Measurements from ENCODE around the gene MVB12B.

Gene MVB12B

DNA sequence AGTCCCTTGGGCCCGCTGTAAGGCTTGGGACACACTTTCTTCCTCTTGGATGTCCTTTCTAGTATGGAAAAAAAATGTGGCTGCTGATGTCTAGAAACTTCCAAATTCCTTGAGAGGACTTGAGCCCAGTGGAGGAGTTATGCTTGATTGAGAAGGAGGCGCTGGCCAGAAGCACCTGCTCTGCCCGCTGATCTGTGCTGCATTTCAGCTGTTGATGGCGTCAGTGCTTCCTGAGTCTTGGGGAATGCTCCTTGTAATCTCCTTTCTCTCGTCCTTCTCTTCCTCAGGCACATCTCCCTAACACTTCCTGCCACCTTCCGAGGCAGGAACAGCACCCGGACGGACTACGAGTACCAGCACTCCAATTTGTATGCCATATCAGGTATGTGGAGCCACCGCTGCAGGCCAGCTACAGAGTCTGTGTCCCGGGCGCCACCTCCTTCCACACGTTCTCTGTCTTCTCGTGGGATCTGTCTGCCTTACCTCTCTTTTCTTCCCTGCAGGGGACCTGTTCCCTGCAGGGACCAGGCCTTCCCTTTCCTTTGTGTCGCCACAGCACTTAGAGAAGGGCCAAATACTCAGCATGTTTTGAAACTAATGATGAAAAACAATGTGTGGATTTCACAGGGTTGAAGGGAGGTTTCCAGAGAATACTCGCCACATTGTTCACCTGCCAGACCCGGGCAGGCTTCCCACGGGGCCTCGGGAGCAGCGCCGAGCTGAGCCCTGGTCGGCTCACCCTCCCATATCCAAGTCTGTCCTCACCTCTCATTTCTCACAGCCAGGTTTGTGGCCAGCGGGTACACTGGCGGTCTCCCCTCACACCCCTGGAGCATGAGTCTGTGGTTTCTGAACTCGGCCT lies 95.2 kb downstream of the MVB12B start:
- DNase-seq (ENCODE audit: insufficient read length, low spot score) (no peak), FAIRE-seq (no peak)

DNA sequence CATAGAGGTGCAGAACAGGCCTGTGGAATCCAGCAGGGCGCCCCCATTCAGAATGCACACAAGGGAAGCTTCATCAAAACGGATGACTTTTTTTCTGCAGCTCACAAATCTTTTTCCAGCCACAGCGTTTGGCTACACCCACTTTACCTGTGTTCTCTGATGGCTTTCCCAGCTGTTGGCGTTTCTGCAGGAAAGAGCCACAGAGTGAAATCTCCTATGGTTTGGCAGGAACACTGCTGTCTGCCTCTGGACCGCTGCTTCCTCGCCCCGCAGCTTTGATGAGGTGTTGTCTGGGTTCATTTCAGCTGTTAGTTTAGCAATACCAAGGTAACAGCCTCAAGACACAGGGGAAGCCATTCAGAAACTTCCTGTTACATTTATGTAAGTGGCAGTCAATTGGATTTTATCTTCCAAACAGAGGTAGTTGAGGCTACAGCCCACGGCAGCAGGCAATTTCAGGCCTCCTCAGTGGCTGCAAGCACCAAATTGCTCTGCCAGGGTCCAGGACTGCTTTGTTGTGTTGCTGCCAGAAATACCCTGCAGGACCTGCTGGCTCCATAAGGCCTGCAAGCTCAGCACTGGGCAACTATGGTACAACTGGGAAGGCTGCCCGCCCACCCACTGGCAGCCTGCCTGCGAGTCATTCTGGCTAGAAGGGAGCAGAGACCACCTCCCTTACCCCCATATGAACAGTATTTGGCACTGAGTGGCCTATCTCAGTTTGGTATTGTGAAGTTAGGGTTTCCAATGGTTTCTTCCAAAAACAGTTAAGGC lies 96.7 kb downstream of the MVB12B start:
- DNase-seq (ENCODE audit: insufficient read length, low spot score) = no peak

DNA sequence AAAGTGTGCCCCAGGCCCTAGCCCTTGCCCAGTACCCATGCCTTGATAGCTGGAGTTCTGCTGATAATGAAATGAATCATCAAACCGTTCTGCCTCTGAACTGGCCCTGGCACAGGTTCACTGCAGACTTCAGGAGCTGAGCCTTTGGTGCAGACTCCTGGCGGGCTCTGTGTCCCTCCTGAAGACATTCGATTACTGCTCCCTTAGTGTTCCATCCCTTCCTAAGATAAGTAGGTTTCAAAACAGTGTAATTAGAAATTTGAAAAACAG lies 97.2 kb downstream of the MVB12B start:
- DNase-seq (ENCODE audit: insufficient read length, low spot score) (no peak), FAIRE-seq (no peak)

More for the DNA sequence above, 96.7 kb downstream of the MVB12B start:
- no peak for FAIRE-seq

DNA sequence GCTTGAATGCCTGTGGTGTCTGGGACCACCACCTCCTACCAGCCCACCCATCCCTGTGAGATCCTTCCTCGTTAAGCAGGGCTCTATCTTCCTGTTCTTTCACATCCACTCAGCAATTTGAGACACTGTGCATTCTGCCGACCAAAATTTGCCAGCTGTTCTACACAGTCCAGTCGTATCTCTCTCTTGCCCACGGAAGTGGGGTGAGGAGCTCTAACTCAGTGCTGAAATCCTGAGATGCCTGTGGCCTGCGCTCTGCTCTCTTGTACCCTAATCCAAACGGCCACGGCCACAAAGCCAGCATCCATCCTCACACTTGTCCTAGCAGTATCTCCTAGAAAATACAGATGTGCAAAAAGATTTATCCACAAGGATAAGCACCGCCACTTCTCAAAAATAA lies 97.9 kb downstream of the MVB12B start:
- no peak for DNase-seq (ENCODE audit: insufficient read length, low spot score)
- FAIRE-seq = no peak

DNA sequence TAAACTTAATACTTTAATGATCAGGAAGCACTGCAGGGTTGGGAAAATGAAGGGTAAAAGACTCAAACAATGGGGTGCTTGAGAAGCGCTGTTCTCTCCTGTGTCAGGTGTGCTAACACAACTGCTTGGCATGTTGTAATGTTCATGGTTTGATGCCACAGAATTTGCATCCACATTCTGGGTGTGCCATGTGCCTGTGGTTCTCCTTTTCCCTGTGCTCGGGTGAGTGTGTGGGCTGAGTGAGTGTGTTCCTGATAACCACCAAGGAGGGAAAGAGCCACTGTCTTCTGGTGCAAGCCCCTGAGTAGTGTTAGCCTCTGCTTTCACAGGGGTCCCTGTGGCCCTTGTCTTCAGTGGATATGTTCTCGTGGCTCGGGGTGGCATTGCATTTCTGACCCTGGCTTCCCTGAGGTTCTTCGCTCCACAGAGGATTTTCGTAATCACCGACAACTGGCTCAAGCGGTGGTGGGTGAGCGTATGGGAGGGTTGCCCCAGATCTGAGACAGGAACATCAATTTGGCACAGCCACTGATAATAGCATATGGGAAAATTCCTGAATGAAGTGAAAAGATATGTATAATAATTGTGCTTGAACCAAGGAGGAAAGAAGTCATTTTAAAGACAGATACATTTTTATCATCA lies 102.0 kb downstream of the MVB12B start:
- DNase-seq (ENCODE audit: insufficient read length, low spot score) = no peak
- FAIRE-seq = no peak

DNA sequence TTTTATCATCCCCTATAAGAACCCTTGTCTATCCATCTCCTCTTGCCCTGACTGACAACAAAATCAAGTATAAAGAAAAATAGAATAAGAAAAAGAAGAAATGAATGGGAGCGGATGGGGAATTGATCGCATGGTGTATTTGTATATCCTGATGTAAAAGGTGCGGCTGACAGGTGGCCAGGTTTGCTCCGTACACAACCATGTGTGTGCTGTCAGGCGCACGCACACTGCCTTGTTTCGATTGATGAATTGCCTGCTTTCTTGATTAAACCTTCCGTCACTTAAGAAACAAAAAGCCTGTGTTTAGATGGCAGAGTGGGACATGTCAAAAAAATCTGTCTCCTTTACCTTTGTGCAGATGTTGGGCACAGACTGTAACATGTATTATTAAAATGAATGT lies 102.6 kb downstream of the MVB12B start:
- FAIRE-seq = no peak
- no peak for DNase-seq (ENCODE audit: insufficient read length, low spot score)

DNA sequence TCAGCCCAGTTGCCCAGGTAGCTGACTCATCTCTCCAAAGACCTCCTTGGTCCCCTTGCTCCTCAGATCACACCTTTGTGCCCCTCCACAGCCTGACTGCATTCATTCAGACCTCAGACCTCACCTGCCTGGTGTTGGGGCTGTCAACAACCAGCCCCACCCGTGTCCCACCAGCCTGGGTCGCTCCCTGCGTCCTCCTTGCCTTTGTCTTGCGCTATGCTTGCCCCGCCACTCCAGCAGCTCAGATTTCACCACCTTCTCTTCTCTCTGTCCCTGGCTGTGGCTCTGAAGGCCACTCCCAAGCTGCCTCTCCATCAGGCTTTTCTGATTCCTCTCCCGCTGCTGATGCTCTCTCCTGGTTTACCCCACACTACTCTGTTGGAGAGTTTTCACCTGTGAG lies 103.5 kb downstream of the MVB12B start:
- no peak for DNase-seq (ENCODE audit: insufficient read length, low spot score)
- FAIRE-seq = no peak

DNA sequence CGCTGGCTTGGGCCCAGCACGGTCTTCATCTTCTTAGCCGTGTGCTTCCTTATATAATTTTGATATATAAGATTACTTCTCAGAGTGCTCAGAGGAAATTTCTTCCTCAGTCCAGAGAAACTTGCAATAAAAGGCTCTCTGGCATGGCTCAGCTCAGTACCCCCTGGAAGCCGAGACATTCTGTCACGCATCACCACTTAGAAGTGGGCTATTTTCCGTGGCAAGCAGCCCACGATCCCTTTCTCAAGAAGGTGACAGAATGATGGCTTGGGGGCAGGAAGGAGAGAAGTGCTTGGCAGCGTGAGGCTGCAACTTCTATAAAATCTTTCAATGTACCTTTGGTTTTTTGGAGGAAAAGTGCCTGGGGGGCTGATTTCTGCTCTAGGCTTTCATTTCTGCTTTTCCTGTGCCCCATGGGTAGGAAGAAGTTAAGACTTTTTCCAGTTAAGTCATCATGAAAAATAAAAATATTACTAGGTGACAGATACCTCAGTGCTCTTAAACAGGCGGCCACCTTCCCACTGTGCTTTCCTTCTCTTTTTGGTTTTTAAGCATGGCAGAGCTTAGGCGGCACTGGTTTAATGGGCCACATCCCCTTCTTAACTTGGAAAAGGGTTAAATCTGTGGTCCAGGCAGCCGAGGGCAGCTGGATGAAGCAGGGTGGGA lies 104.6 kb downstream of the MVB12B start:
- DNase-seq (ENCODE audit: insufficient read length, low spot score) (no peak), FAIRE-seq (no peak)

DNA sequence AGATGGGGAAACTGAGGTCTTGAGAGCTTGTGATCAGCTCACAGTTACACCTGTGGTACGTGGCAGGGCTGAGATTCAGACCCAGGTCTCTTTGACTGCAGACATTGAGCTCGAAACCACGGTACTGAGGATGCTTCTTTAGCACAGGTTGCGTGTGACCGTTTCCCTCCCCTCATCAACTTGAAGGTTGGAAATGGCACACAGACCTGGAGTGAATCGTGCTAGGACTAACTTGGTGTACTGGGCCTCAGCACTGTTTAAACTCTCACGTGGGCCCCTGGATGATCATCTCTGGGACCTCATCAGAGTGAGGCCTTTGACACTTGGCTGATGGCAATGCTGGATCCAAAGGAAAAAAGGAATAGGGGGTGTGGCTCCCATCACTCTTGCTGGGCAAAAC lies 106.0 kb downstream of the MVB12B start:
- DNase-seq (ENCODE audit: insufficient read length, low spot score) = no peak
- no peak for FAIRE-seq

DNA sequence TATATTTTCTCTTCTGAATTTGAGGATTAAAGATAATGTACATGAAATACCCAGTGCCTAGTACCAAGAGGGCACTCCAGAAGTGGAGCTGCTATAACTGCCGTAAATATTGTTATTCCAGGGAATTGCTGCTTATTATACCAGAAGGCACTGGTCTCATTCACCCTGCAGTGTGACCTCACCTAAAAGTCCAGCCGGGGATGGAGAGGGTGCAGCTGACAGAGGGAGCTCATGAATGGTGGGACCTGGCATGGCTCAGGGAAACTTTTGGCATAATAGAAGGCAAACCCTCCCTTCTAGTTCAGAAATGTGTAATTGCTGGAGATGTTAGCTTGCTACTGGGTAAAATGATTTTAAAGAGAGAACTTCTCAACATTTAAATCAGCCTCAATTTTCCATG lies 108.5 kb downstream of the MVB12B start:
- DNase-seq (ENCODE audit: insufficient read length, low spot score) (no peak), FAIRE-seq (no peak)

DNA sequence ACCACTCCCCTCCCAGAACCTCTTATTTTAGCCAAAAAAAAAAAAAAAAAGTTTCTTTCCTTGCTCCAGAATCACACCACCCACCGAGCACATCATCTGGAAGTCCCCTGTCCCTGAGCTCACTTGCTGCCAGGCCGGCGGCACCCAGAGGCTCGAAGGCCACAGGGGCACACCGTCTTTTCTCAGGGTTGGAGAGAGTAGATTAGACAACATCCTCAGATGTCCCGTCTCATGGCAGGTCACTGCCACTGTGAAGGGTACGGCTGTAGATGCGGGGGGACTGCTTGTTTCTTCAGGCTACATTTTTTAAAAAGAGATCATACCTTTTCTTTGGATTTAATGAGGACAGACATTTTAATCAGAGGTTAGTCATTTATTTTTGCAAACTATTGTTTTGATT lies 109.0 kb downstream of the MVB12B start:
- DNase-seq (ENCODE audit: insufficient read length, low spot score) = no peak
- FAIRE-seq = no peak

DNA sequence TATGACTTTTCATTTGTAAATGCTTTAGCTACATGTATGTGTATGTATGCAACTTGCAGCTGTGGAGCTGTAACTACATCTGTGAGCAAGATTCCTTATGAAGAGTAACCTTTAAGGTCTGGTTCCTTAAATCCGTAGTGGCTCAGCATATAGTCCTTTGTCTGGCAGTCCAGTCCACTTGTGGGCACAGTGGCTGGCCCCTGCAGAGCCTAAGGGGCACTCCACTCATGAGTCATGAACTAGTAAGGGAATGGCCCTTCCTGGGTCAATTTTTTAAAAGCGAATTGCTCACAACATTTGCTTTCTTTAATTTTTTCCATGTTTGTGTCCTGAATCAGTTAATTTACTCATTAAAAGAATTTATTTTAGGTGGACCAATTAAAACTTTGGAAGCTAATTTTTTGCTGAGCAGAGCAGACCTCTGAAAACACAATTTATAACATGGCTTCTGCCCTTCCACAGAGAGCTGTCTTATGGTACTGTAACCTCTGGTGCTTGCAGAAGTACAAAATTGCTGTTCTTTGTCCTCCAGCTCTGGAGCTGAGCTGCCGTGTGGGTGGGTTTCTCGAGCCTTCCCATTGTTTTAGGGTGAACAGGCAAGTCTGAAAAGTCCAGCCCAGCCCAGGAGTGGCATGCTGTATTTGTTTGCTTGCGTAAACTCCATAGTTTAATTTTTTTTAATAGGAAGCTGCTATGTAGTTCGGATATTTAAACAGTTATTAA lies 110.1 kb downstream of the MVB12B start:
- FAIRE-seq = no peak
- no peak for DNase-seq (ENCODE audit: insufficient read length, low spot score)

DNA sequence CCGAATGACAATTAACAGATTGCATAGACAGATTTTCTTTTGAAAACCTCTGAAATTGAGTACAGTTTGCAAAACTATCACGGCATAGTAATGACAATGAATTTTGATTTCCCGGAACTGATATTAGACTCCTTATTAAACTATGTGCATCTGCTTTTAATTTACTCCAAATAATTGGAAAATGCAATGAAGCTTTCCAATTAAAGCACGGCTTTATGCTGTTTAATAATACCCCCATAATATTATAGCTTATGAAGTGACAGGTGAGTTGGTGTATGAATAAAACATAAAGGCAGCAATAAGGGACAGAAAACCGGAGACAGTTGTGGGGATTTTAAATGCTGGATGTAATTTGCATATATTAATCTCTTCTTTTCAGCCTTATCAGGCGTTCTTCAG lies 110.6 kb downstream of the MVB12B start:
- DNase-seq (ENCODE audit: insufficient read length, low spot score) (no peak), FAIRE-seq (no peak)

DNA sequence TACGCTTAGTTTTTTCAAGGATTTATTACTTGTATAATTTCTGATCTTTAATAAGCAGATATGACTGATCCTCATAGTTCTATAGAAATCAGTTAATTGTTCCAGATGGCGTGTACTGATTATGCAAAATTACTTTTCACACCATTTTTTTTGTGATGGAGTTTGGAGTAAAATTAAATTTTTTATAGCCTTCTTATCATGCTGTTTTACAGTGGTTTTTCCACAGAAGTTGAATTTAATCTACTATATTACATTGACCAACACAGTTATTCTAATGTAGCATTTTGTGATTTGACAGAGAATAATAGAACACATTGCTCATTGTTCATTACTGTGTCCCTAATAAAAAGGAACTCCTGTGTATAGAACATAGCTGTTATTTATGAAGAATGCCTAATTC lies 111.1 kb downstream of the MVB12B start:
- no peak for DNase-seq (ENCODE audit: insufficient read length, low spot score)
- FAIRE-seq = no peak

DNA sequence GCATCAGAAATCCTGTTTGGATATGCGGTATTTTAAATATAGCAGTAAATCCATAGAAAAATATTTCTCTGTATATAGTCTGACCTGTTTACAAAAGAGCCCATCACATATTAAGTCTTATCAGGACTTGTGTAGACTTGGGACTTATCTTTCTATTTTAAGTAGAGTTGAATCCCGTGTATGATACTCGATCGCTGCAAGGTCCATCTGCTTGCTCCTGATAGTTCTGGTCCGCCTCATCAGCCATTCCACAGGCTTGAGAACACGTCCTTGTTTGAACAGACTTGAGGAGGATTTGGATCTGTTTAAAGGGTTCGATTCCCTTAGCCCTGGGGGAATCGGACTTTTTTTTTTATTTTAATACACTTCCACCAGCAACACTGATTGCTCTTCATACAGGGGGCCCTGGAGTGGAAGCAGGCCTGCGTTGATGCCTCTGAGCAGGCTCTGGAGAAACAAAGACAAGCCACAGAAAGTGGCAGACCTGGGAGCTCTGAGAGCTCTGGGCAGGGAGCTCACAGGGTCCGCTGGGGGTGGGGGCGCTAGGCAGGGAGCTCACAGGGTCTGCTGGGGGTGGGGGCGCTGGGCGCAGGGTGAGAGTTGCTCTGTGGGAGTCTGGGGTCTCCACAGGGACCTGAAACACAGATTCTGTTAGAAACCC lies 112.2 kb downstream of the MVB12B start:
- FAIRE-seq (no peak), DNase-seq (ENCODE audit: insufficient read length, low spot score) (no peak)

DNA sequence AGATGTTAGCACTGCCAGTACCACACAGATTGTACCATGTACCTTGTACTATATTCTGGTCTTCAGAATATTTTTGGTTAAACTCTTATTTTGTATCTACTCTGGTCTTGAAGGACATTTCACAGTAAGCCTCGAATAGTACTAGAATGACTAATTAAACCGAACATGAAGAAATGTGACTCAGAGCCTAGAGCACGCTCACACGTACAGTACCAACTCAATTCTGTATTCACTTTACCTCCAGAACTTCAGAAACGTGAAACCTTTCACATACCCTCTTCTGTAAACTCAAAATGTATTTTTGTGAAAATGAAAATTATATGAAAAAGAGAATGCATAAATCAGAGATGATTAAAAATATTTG lies 112.8 kb downstream of the MVB12B start:
- FAIRE-seq (no peak), DNase-seq (ENCODE audit: insufficient read length, low spot score) (no peak)

DNA sequence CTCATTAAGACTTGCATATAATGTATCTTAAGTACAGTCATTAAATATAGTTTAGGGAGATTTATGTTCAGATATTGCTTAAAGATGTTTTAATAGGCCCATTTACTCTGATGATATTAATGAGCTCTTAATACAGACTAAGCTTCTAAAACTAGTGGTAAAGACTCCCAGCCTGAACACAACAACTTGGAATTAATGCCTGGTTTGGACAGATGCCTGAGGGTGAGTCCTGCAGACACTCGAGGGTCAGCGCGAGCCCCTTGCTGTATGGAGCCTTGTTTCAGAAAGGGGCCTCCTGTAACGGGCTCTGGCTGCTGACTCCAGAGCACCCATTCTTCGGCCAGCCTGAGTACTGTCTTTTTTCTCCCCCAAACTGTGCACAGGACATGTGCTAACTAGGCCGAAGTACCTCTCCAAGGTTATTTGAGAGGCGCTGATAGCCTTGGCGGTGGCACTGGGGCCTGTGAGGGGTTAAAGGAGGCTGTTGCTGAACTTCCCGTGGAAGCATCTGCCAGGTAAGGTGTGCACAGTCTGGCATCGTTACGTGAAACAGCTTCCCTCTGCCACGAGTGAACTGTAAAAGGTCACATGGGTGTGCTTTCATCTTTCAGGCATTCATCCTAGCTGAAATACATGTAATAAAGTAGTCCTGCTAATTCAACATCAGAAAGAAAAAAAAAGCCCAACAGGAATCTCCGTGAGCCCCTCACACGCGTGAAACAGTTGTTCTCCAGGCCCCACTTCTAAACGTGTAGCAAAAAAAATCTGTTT lies 113.4 kb downstream of the MVB12B start:
- FAIRE-seq (no peak), DNase-seq (ENCODE audit: insufficient read length, low spot score) (no peak)

DNA sequence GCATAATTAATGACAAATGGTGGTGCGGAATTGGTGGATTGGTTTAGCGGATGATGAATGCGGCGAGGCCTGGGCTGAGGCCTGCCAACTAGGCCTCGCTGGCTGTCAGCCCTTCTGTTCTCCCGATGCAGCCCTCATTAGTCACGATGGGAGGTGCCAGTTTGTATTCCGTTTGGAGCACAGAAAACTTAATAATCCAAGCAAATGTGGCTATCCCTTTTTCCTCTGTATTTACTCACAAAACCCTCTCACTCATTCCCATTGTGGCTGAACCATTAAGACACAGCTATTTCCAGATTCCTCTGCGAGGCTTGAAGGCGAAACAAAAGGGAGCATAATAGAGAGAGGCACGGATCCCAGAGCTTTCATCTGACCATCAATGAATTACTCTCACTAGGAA lies 114.3 kb downstream of the MVB12B start:
- FAIRE-seq (no peak), DNase-seq (ENCODE audit: insufficient read length, low spot score) (no peak)

DNA sequence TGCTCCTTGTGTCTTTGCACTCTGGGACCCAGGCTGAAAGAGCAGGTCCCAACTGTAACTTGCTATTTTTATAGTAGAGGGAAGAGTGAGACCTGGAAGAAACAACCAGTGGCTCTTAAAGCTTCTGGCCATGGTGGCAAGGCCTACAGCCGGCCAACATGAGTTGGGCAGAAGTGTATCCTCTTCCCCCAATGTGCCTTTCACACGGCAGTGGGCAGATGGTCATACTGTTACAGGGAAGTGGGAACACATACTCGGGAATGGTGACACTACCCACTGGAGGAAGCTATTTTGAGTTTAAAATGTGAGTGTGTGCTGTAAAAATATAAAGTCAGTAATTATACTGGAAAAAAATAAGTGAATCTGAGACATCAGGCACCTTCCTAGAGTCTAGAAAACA lies 116.0 kb downstream of the MVB12B start:
- DNase-seq (ENCODE audit: insufficient read length, low spot score) (no peak), FAIRE-seq (no peak)

DNA sequence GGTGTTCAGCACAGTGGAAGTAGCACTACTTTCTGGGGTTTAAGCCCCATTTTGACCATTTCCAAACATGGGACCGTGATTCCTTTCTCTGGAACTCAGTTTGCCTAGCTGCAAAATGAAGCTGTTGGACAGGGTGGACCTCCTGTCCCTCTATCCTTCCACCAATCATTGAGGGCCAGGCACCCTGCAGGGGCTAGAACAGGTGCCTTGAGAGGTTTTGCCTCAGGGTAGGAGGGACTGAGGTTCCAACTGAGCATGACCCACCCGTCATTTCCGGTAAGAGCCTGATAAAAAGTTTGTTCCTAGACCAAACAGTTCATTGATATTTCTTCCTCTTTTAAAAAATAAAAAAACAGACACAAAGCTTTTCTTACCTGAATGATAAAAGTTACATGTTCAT lies 116.5 kb downstream of the MVB12B start:
- FAIRE-seq (no peak), DNase-seq (ENCODE audit: insufficient read length, low spot score) (no peak)
